HG03469 (cell line): ENCODE measurements around the gene TMEM174.
"Not testable (repeated sequence)": the region's sequence is repeated elsewhere in the genome, so short reads cannot be mapped to it uniquely, and the experiment has no call there.

Source experiments
- ATAC-seq: cut with Tn5 transposase; IDR thresholded peaks from one replicate; pipeline ENCODE4 v1.9.1; 2021; ENCODE audit warnings: mild to moderate bottlenecking, moderate library complexity, moderate number of reproducible peaks; ENCODE audit not compliant: unreplicated experiment

Gene TMEM174

DNA sequence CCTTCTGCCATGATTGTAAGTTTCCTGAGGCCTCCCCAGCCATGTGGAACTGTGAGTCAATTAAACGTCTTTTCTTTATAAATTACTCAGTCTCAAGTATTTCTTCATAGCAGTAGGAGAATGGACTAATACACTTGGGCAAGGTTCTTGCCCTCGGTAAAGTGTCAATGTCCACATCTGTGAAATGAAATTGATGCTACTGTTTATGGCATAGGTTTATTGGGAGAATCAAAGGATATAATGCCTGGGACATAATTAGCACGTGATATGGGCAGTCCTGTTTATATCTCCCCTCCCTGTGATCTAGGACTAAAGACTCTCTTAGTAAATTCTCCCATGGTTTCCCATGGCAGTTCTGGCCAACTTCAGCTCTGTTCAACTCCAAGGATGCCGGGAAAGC is 19.4 kb downstream of the TMEM174 start:
- no peak for ATAC-seq

DNA sequence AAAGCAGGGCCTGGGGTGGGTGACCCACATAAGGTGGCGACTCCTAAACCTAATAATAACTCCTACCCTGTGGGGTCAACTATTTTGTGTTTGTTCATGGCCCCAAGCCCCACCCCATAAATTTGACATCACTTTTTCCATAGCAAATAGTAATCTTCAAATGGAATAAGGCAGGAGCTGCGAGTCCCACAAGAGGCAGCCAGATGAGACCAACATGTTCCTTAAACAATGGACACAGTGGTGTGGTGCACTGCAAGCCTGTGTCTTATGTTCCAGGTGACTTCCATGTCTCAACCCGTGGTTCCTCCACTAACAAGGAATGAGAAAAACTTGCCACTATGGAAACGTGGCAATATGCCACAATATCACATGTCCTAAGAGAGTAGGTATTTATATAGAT is 20.6 kb downstream of the TMEM174 start:
- ATAC-seq = no peak

- ATAC-seq = no peak
Measured at GRCh38 chr5:73196201-73196600, 23.2 kb downstream of the TMEM174 start.

DNA sequence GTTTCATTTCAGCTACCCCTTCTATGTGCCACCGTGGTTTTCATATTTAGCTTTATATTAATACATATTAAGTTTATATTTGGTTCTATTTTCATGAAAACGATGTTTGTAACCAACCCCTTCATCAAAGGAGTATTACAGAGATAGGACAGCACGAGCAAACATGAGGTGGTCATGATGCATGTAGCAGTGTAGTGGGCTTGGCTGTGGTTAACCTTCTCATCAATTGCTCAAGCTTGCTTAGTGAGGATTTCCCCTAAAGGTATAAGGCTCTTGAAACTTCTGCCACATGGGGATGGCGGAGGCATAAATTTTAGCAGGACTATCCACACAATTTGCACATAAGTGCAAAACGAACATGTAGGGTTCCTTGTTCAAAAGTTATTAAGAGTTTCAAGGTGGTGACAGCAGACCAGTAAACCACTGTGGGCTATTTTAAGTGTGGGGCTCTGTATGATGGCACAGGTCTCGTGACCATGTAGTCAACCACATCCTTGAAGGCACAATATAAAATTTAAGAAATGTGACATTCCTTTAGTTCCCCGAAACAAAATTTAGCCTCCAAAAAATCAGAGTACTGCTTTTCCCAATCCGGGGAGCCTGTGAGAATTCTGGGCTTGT is 24.8 kb downstream of the TMEM174 start:
- ATAC-seq = no peak

DNA sequence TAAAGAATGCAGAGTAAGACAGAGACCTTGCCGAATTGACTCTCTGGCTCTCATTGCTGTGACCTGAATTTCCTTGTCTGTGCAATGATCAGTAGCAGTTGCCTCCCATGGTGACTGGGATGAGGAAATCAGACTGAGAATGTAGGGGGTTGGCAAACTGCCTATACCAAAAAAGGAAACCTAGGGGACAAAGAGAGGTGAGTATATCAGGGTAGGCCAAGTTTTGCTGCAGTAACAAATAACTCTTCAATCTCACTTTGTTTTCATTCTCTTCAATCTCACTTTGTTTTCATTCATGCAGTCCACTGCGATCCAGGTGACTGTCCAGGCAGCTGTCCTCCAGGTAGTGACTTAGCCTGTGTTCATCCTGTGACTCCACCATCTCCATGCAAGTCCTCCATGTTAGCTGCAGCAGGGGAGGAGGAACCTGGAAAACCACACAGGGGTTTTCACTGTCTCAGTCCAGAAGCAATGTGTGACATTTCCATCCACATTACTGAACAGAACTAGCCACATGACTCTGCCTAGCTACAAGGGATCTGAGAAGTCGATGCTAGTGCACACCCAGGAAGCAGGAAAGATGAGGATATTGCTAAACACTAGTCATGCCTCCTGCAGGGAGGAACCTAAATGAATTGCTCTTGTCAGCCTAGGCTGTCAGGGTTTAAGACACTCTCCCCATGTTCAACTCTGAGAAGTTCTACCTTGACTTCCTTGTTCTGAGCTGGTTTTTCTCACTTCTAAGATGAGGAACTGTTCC is 26.0 kb downstream of the TMEM174 start:
- ATAC-seq = no peak

- no peak for ATAC-seq
Measured at GRCh38 chr5:73199671-73200070, 26.7 kb downstream of the TMEM174 start.

- no peak for ATAC-seq
Measured at GRCh38 chr5:73201547-73202513, 28.8 kb downstream of the TMEM174 start.

GRCh38 chr5:73204332-73204731 is 31.3 kb downstream of the TMEM174 start:
- no peak for ATAC-seq

DNA sequence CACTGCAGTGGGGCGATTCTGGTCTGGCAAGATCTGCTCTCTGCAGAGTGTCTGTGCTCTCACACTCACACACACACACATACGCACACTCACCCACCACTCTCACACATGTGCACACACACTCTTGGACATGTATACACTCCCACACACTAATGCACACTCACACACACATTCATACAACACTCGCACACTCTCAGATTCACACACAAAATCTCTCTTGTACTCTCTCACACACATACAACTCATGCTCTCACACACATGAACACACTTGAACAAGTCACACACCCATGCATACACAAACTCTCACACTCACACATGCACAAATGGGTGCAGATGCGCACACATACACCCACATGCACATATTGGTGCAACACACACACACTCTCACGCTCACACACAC is 31.7 kb downstream of the TMEM174 start:
- ATAC-seq = no peak

GRCh38 chr5:73205305-73205704 is 32.3 kb downstream of the TMEM174 start:
- no peak for ATAC-seq

DNA sequence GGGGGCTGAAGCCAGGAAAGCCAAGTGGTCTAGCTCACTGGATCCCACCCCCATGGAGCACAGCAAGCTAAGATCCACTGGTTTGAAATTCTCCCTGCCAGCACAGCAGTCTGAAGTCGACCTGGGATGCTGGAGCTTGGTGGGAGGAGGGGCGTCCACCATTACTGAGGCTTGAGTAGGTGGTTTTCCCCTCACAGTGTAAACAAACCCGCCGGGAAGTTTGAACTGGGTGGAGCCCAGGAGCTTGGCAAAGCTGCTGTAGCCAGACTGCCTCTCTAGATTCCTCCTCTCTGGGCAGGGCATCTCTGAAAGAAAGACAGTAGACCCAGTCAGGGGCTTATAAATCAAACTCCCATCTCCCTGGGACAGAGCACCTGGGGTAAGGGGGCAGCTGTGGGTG is 34.2 kb downstream of the TMEM174 start:
- ATAC-seq = not testable (repeated sequence)

DNA sequence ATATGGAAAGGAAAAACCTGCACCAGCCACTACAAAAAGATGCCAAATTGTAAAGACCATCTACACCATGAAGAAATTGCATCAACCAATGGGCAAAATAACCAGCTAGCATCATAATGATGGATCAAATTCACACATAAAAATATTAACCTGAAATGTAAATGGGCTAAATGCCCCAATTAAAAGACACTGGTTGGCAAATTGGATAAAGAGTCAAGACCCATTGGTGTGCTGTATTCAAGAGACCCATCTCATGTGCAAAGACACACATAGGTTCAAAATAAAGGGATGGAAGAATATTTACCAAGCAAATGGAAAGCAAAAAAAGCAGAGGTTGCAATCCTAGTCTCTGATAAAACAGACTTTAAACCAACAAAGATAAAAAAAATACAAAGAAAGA is 36.1 kb downstream of the TMEM174 start:
- not testable (repeated sequence) for ATAC-seq

GRCh38 chr5:73212693-73213092 is 39.7 kb downstream of the TMEM174 start:
- ATAC-seq = not testable (repeated sequence)

- no peak for ATAC-seq
Measured at GRCh38 chr5:73213566-73213998, 40.6 kb downstream of the TMEM174 start.

- no peak for ATAC-seq
Measured at GRCh38 chr5:73214306-73214705, 41.3 kb downstream of the TMEM174 start.

- ATAC-seq = no peak
Measured at GRCh38 chr5:73214996-73215395, 42.0 kb downstream of the TMEM174 start.

- ATAC-seq = no peak
Measured at GRCh38 chr5:73215531-73215890, 42.5 kb downstream of the TMEM174 start.

DNA sequence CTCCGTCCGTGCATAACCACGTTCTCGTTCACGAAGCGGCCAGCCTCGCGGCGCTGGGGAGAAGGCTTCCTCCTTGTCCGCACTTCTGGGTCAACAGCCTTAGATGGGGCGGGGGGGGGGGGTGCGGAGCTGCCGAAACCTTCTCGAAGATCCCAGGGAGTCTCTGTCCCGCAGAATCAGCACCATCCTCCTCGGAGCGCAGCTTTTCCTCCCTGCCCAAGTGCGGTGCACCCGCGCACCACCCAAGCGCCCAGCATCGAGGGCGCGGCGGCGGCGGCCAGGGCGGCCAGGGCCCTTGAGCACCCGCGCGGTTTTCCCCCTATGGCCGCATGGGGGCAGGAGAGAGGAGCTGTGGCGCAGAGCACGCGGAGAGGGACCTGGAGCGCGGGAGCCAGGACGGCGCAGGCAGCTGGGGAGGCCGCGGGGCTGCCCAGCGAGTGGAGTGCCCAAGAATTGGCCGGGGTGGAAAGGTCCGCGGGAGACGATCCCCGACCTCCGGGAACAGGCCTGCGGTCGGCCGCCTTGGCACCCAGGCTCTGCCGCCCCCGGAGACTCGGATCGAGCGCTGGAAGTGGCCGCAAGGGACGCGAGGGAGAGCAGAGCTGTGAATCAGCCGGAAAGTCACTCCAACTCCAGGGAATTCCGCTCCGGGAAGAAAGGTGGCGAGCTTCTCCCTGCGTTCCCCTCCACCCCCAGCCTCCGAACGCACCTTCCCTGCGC is 43.1 kb downstream of the TMEM174 start:
- ATAC-seq = no peak

DNA sequence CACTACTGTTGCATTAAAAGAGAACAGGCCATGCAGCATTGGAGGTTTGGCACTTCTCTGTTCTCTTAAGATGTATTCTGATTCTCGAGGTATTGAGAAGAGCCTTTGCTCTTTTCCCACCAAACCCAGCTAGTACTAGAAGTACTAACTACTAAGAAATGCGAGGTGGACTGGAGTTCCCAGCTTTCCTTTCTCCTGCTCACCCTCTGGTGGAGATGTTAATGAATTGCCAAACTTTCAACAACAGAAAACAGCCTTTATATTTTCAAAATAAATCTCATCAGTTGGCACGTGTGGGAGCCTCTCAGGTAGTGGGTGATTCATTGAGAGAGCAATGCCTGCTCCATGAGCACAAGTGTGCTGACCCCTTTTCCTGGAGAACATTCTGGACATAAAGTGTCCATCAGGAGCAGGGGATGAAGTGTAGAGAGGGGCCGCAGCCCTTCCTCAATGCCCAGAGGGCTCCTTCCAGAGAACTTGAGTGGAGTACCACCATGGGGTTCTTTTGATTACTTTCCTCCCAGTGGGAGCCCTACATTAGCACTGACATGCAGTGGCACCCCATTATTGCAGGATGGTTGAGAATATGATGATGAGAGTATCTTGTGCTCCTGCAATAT is 45.7 kb downstream of the TMEM174 start:
- ATAC-seq = no peak

DNA sequence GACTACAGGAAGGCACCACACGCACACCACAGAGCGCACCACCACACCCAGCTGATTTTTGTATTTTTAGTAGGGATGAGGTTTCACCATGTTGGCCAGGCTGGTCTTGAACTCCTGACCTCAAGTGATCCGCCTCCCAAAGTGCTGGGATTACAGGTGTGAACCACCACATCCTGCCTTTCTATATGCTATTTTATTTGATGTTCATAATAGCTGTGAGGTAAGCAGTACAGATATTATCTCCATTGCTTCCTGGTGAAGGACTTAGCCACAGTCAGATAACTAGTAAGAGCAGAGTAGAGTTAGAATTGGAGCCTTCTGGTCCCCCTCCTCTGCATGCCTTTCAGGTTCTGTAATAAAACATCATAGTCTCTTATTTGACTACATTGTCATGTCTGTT is 46.3 kb downstream of the TMEM174 start:
- ATAC-seq = not testable (repeated sequence)
